ENCODE results near the gene EVI5L.

DNA sequence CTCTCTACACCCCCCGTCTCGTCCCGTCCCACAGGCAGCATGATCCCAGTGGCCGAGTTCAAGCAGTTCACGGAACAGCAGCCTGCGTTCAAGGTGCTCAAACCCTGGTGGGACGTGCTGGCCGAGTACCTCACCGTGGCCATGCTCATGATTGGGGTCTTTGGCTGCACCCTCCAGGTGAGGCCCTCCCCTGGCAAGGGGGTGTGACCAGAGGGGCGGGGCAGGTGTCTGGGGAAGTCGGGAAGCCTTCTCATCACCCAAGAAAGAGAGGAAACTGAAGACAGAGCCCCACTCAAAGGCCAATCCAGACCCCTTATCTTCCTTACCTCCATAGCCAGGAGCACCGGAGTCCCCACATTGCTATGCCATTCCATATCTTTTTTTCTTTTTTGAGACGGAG is 65.5 kb downstream of the EVI5L start:
- no peak for TF ChIP-seq REST (IDR thresholded peaks at IDR 0.05)
- TF ChIP-seq, protein P1, sequence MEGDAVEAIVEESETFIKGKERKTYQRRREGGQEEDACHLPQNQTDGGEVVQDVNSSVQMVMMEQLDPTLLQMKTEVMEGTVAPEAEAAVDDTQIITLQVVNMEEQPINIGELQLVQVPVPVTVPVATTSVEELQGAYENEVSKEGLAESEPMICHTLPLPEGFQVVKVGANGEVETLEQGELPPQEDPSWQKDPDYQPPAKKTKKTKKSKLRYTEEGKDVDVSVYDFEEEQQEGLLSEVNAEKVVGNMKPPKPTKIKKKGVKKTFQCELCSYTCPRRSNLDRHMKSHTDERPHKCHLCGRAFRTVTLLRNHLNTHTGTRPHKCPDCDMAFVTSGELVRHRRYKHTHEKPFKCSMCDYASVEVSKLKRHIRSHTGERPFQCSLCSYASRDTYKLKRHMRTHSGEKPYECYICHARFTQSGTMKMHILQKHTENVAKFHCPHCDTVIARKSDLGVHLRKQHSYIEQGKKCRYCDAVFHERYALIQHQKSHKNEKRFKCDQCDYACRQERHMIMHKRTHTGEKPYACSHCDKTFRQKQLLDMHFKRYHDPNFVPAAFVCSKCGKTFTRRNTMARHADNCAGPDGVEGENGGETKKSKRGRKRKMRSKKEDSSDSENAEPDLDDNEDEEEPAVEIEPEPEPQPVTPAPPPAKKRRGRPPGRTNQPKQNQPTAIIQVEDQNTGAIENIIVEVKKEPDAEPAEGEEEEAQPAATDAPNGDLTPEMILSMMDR (IDR thresholded peaks at IDR 0.05; ENCODE audit: low read depth, low read length, missing input control) = no peak
- TF ChIP-seq SP1 (IDR thresholded peaks at IDR 0.05) = no peak
- no peak for TF ChIP-seq RAD21 (IDR thresholded peaks at IDR 0.05)
- no peak for TF ChIP-seq YY1 (IDR thresholded peaks at IDR 0.05)
- TF ChIP-seq, protein P2, sequence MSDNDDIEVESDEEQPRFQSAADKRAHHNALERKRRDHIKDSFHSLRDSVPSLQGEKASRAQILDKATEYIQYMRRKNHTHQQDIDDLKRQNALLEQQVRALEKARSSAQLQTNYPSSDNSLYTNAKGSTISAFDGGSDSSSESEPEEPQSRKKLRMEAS (IDR thresholded peaks at IDR 0.05) = no peak
- no peak for TF ChIP-seq ZBTB33 (IDR thresholded peaks at IDR 0.05)
- TF ChIP-seq GABPA (IDR thresholded peaks at IDR 0.05 in 1 of 2, conservative IDR thresholded peaks at IDR 0.05 in 1 of 2) = no peak
- no peak for TF ChIP-seq TAF1 (conservative IDR thresholded peaks at IDR 0.05)
- TF ChIP-seq RXRA (IDR thresholded peaks at IDR 0.05) = no peak
